Thyroid gland (tissue), 4 donors: ENCODE measurements around the gene EML3.

ENCODE experiments used
- CTCF ChIP-seq, 6 experiments: fragments of 200-600 bp in 3 of 6; fragments of 450-650 bp in 3 of 6; sonication (generic) in 3 of 6; IDR thresholded peaks; one replicate each; pipeline ENCODE4 v1.5.1; 2016 to 2019; ENCODE audit warnings: antibody characterized with exemption in 6 of 6, mild to moderate bottlenecking in 2 of 6, inconsistent platforms in 1 of 6, moderate library complexity in 1 of 6
- POLR2A ChIP-seq, 2 donors: fragments of 450-650 bp; IDR thresholded peaks; one replicate each; pipeline ENCODE4 v1.6.1; 2017; ENCODE audit warnings: antibody characterized with exemption in 2 of 2, mild to moderate bottlenecking in 2 of 2, moderate library complexity in 1 of 2

DNA sequence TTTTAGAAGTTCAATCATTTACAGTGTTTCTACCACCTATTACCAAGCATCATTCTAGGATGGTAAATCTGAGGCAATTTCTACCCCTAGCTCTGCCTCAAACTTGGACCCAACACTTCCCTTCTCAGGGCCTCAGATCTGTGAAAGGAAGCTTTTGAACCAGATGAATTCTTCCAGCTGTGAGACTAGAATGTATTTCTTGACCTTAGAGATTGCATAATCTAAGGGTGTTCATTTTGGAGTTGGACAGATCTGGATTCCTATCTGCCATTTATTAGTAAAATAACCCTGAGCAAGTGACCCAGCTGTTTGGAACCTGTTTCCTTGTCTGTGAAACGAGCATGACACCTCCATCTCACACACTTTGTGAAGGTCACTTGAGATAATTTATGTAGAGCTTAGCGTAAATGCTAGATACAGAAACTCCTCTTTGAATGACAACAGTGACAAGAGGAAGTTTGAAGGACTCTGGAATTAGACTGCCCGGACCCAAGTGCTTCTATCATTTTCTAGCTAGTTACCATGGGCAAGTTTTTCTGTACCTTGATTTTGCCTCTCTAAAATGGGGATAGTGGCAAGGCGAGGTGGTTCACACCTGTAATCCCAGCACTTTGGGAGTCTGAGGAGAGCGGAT, 44.3 kb upstream of the EML3 start:
- no peak for TF ChIP-seq CTCF (IDR thresholded peaks at IDR 0.05)
- no peak for TF ChIP-seq POLR2A (IDR thresholded peaks at IDR 0.05)
